Measurements from ENCODE around the gene CCDC126. TPM values are rescaled to one million over a fixed set of nuclear protein-coding genes. Genes with fewer than 3 reads are reported as not detected.

The CCDC126 gene
- total RNA-seq, 4 donors from 2014 or later, result 14.5 to 22.8 (median 14.6) TPM; not detected in 1

- WGBS, 2 donors (ENCODE audit: low coverage in 1 of 2), result 60 to 70% methylated on average over 4 of the region's 4 CpGs
- H3K27me3 ChIP-seq, result no peaks in the 10 kb centered on the region
- no peak for DNase-seq
- TF ChIP-seq POLR2A (IDR thresholded peaks at IDR 0.05) (no peak), CTCF (IDR thresholded peaks at IDR 0.05) (no peak), POLR2AphosphoS5 (IDR thresholded peaks at IDR 0.05) (no peak), EP300 (IDR thresholded peaks at IDR 0.05; ENCODE audit: low read depth) (no peak)
- H3K27ac ChIP-seq, result no peak overlapping the region
- no peaks in the 10 kb centered on the region for H3K9me3 ChIP-seq
- intact Hi-C loops (cut with DNase I; ENCODE audit: low total_unique reads) (no loop called here), in situ Hi-C loops (cut with MboI; ENCODE audit: low pct_ligation_motif_present in 1 of 4, low pct_unique_long_range_greater_than_20kb in 1 of 4, low sequenced_read_pairs in 3 of 4) (loop anchor here in 2 of 4 donors (10.0 kb wide), 1 partner anchor 94 kb away; the partner anchor contains the start of gene CCDC126 (in 2 of the 2))
- peaks cover 0 to 27% (median 7%) of the 10 kb centered on the region in 4 donors for H3K36me3 ChIP-seq
- peaks cover 0 to 23% (median 4%) of the 10 kb centered on the region in 4 donors for H3K4me1 ChIP-seq
- no peak overlapping the region for H3K4me3 ChIP-seq
These were observed 92.0 kb downstream of the CCDC126 start for GRCh38 chr7:23689165-23689564.

- WGBS, 2 donors (ENCODE audit: low coverage in 1 of 2), result 80 to 90% methylated on average over 4 of the region's 4 CpGs
- in situ Hi-C loops (cut with MboI; ENCODE audit: low pct_ligation_motif_present in 1 of 4, low pct_unique_long_range_greater_than_20kb in 1 of 4, low sequenced_read_pairs in 3 of 4), result no loop called here
- DNase-seq, result no peak
- no peak overlapping the region for H3K4me3 ChIP-seq
- TF ChIP-seq POLR2AphosphoS5 (IDR thresholded peaks at IDR 0.05) (no peak), CTCF (IDR thresholded peaks at IDR 0.05) (no peak), POLR2A (IDR thresholded peaks at IDR 0.05) (no peak), EP300 (IDR thresholded peaks at IDR 0.05; ENCODE audit: low read depth) (no peak)
- no peaks in the 10 kb centered on the region for H3K9me3 ChIP-seq
- H3K36me3 ChIP-seq, result peaks cover 0 to 34% (median 9%) of the 10 kb centered on the region in 4 donors
- H3K27ac ChIP-seq, result no peak overlapping the region
- no peaks in the 10 kb centered on the region for H3K27me3 ChIP-seq
- intact Hi-C loops (cut with DNase I; ENCODE audit: low total_unique reads), result no loop called here
- peaks cover 0 to 6% (median 0%) of the 10 kb centered on the region in 4 donors for H3K4me1 ChIP-seq
These were observed 94.1 kb downstream of the CCDC126 start for GRCh38 chr7:23691320-23691719.

GRCh38 chr7:23693224-23693623 lies 96.0 kb downstream of the CCDC126 start:
- Histone ChIP-seq H3K4me3 (no peak overlapping the region), H3K27me3 (no peaks in the 10 kb centered on the region), H3K27ac (no peak overlapping the region), H3K4me1 (no peaks in the 10 kb centered on the region), H3K9me3 (no peaks in the 10 kb centered on the region), H3K36me3 (peaks cover 0 to 41% (median 9%) of the 10 kb centered on the region in 4 donors)
- in situ Hi-C loops (cut with MboI; ENCODE audit: low pct_ligation_motif_present in 1 of 4, low pct_unique_long_range_greater_than_20kb in 1 of 4, low sequenced_read_pairs in 3 of 4), result no loop called here
- intact Hi-C loops (cut with DNase I; ENCODE audit: low total_unique reads), result no loop called here
- TF ChIP-seq EP300 (IDR thresholded peaks at IDR 0.05; ENCODE audit: low read depth) (no peak), POLR2AphosphoS5 (IDR thresholded peaks at IDR 0.05) (no peak), CTCF (IDR thresholded peaks at IDR 0.05) (no peak)
- no peak for DNase-seq

Small RNAs within 50 kb of the gene (small RNA-seq; reads per million reads assigned to genes)
- 0 reads per million in 4 donors for gene AC006026.2

Other genes with a start within 250 kb of the CCDC126 start
- gene IGF2BP3, start 126.9 kb upstream of the CCDC126 start, total RNA-seq, result under 1 TPM in 2 of 4 donors, not detected in 2; 0.41 to 0.64 TPM
- 100 to 1,000 TPM in 2 of 4 donors, 10 to 100 TPM in 2; 31.7 to 199 (median 111) TPM for gene TRA2A, start 65.4 kb upstream of the CCDC126 start, total RNA-seq
- 10 to 100 TPM in 3 of 4 donors, 1 to 10 TPM in 1; 7.5 to 18.4 (median 13.1) TPM for gene FAM221A, start 82.8 kb downstream of the CCDC126 start, total RNA-seq
- under 1 TPM; 0.37 to 0.95 (median 0.67) TPM for gene STK31, start 112.8 kb downstream of the CCDC126 start, total RNA-seq

Measured in transverse colon (tissue), 4 donors.